B cell (primary cell): ENCODE data around the gene EEFSEC. TPM values are rescaled to one million over a fixed set of nuclear protein-coding genes. Genes with fewer than 3 reads are reported as not detected.

Experiments
- ATAC-seq: fragments of 200-7000 bp; cut with Tn5 transposase; one replicate; pipeline ENCODE4 v1.10.0; 2021; ENCODE audit warnings: low read depth, mild to moderate bottlenecking, moderate number of reproducible peaks, moderate library complexity
- CTCF ChIA-PET: fragments of 350-600 bp; sonication (Branson Sonifier 250); formaldehyde crosslinking; loops from one replicate; lab custom pipeline; 2021; ENCODE audit warnings: antibody characterized with exemption, inconsistent platforms; lab: Charles Lee
- POLR2A ChIA-PET: fragments of 350-600 bp; sonication (Branson Sonifier 250); formaldehyde crosslinking; loops from one replicate; lab custom pipeline; 2021; ENCODE audit warnings: antibody characterized with exemption; lab: Charles Lee
- DNase-seq: peaks from one replicate; pipeline ENCODE4 v3.0.0; 2013
- H2AFZ ChIP-seq: 2 replicates; pipeline ENCODE4 v1.6.1; 2012; ENCODE audit warnings: mild to moderate bottlenecking, low read depth, low read length; ENCODE audit not compliant: insufficient read depth, poor library complexity, severe bottlenecking
- H3K27ac ChIP-seq, 2 donors: 1 replicate in 1 of 2; 2 replicates in 1 of 2; pipeline ENCODE4 v1.5.1; 2012 to 2013; ENCODE audit warnings: low read length in 2 of 2, mild to moderate bottlenecking in 2 of 2, moderate library complexity in 1 of 2
- H3K27me3 ChIP-seq, 4 experiments: fragments of 200-600 bp in 1 of 4; sonication (generic) in 1 of 4; replicated peaks in 1 of 4; 1 replicate in 2 of 4; 2 replicates in 2 of 4; pipeline versions ENCODE4 v1.6.1 to v1.7.0; 2013 to 2016; ENCODE audit warnings: low read length in 3 of 4, mild to moderate bottlenecking in 2 of 4, mixed read lengths in 1 of 4, moderate library complexity in 1 of 4; ENCODE audit not compliant: insufficient read depth in 4 of 4, control insufficient read depth in 3 of 4; ENCODE audit errors: control extremely low read depth in 1 of 4
- H3K36me3 ChIP-seq, 2 experiments: replicated peaks in 1 of 2; 1 replicate in 1 of 2; 2 replicates in 1 of 2; pipeline versions ENCODE4 v1.6.1 to v1.7.1; 2013; ENCODE audit warnings: low read length in 1 of 2; ENCODE audit not compliant: insufficient read depth in 2 of 2, control insufficient read depth in 1 of 2; ENCODE audit errors: control extremely low read depth in 1 of 2, extremely low read depth in 1 of 2
- H3K4me1 ChIP-seq, 2 donors: fragments of 200-600 bp in 1 of 2; sonication (generic) in 1 of 2; 1 replicate in 1 of 2; 2 replicates in 1 of 2; pipeline versions ENCODE4 v1.5.1 to v1.6.1; 2013 to 2017; ENCODE audit warnings: low read length in 2 of 2; ENCODE audit not compliant: control insufficient read depth in 2 of 2, insufficient read depth in 2 of 2
- H3K4me2 ChIP-seq: replicated peaks from 2 replicates; pipeline ENCODE3; 2012; ENCODE audit warnings: mild to moderate bottlenecking, low read depth, low read length; ENCODE audit not compliant: poor library complexity, severe bottlenecking
- H3K4me3 ChIP-seq, 5 experiments: fragments of 200-600 bp in 1 of 5; sonication (generic) in 1 of 5; 1 replicate in 3 of 5; 2 replicates in 2 of 5; pipeline versions ENCODE4 v1.5.1 to v1.7.0; 2011 to 2016; ENCODE audit warnings: low read length in 4 of 5, mild to moderate bottlenecking in 4 of 5, low read depth in 2 of 5, control low read depth in 1 of 5, moderate library complexity in 1 of 5; ENCODE audit not compliant: insufficient read depth in 1 of 5; ENCODE audit errors: control extremely low read depth in 1 of 5, extremely low read depth in 1 of 5
- H3K79me2 ChIP-seq: fragments of 200-600 bp; sonication (generic); one replicate; pipeline ENCODE4 v1.6.0; 2016; ENCODE audit warnings: low read length; ENCODE audit not compliant: control insufficient read depth, insufficient read depth
- H3K9ac ChIP-seq: fragments of 200-600 bp; sonication (generic); 2 replicates; pipeline ENCODE4 v1.6.1; 2017; ENCODE audit warnings: mild to moderate bottlenecking, low read length, moderate library complexity
- H3K9me3 ChIP-seq, 3 donors: one replicate each; pipeline versions ENCODE4 v1.6.1 to v1.7.1; 2013; ENCODE audit warnings: low read length in 2 of 3; ENCODE audit not compliant: control insufficient read depth in 2 of 3, insufficient read depth in 1 of 3; ENCODE audit errors: control extremely low read depth in 1 of 3
- H4K20me1 ChIP-seq: 2 replicates; pipeline ENCODE4 v1.6.0; 2012; ENCODE audit warnings: mild to moderate bottlenecking, low read length; ENCODE audit not compliant: insufficient read depth, control insufficient read depth, poor library complexity, severe bottlenecking
- H3K27ac Mint-ChIP-seq: one replicate; pipeline ENCODE4 v1.8.0; 2021; ENCODE audit warnings: mixed read lengths
- H3K27me3 Mint-ChIP-seq: one replicate; pipeline ENCODE4 v1.8.0; 2021; ENCODE audit warnings: mixed read lengths
- H3K4me1 Mint-ChIP-seq: one replicate; pipeline ENCODE4 v1.8.0; 2021; ENCODE audit warnings: mixed read lengths
- H3K4me3 Mint-ChIP-seq: one replicate; pipeline ENCODE4 v1.8.0; 2021; ENCODE audit warnings: mixed read lengths
- H3K9me3 Mint-ChIP-seq: one replicate; pipeline ENCODE4 v1.8.0; 2022; ENCODE audit warnings: mixed read lengths; ENCODE audit not compliant: insufficient read depth
- CTCF ChIP-seq: fragments of 200-600 bp; IDR thresholded peaks from one replicate; pipeline ENCODE4 v1.8.0; 2022; ENCODE audit warnings: antibody characterized with exemption, mild to moderate bottlenecking
- EZH2 ChIP-seq: IDR thresholded peaks from 2 replicates; pipeline ENCODE4 v1.6.1; 2012; ENCODE audit warnings: borderline replicate concordance, low read depth, mild to moderate bottlenecking, moderate library complexity, low read length; ENCODE audit not compliant: insufficient read depth, poor library complexity, severe bottlenecking
- WGBS: methylation state at CpG from one replicate; pipeline ENCODE4 v1.1.5; 2013; ENCODE audit warnings: missing lambda C conversion rate; ENCODE audit not compliant: insufficient coverage; 5-methylcytosine and 5-hydroxymethylcytosine counted together
- intact Hi-C: fragments of 100-400 bp; cut with micrococcal nuclease; formaldehyde crosslinking; loops from one replicate; pipeline ENCODE4 v1.10.0; 2022
- polyA plus RNA-seq: library from polyadenylated mRNA; depleted of rRNA; stranded (reverse); fragments of >200 nt; gene quantifications from 2 replicates; pipeline ENCODE4 v1.2.3, GENCODE V29; 2012
- total RNA-seq, 2 donors: library from RNA; stranded (reverse); fragments of 120-200 nt in 1 of 2; gene quantifications; 1 replicate in 1 of 2; 2 replicates in 1 of 2; pipeline versions ENCODE4 v1.2.3 to v1.2.4, GENCODE V29; 2013 to 2022

EEFSEC gene
- total and polyA plus RNA-seq, 2 donors (not counting 1 experiment from before 2014, with no cell fraction given): 17.9 to 18.4 TPM

- DNase-seq (no peak), ATAC-seq (no peak)
- Histone ChIP-seq H3K27ac (no peak overlapping the region), H3K9me3 (no peaks in the 10 kb centered on the region), H3K27me3 (no peaks in the 10 kb centered on the region), H3K79me2 (no peaks in the 10 kb centered on the region), H3K9ac (no peak overlapping the region), H3K4me2 (no peak overlapping the region), H3K4me3 (no peak overlapping the region), H3K4me1 (peaks cover 7 to 9% of the 10 kb centered on the region in 2 donors), H3K36me3 (peaks cover 0 to 23% of the 10 kb centered on the region in 2 experiments), H2AFZ (no peak overlapping the region), H4K20me1 (no peaks in the 10 kb centered on the region)
- peaks cover 16% of the 10 kb centered on the region for H3K4me1 Mint-ChIP-seq
- H3K27me3 Mint-ChIP-seq: no peaks in the 10 kb centered on the region
- no peak overlapping the region for H3K27ac Mint-ChIP-seq
- intact Hi-C loops: no loop called here
- H3K4me3 Mint-ChIP-seq: no peak overlapping the region
- H3K9me3 Mint-ChIP-seq: no peaks in the 10 kb centered on the region
- 100% methylated on average over 7 of the region's 8 CpGs for WGBS
- ChIA-PET POLR2A (no interaction called here), CTCF (no interaction called here)
- TF ChIP-seq EZH2: no peak
- TF ChIP-seq CTCF: no peak
Observed at GRCh38 chr3:128352326-128352725, 199.0 kb downstream of the EEFSEC start.

DNA sequence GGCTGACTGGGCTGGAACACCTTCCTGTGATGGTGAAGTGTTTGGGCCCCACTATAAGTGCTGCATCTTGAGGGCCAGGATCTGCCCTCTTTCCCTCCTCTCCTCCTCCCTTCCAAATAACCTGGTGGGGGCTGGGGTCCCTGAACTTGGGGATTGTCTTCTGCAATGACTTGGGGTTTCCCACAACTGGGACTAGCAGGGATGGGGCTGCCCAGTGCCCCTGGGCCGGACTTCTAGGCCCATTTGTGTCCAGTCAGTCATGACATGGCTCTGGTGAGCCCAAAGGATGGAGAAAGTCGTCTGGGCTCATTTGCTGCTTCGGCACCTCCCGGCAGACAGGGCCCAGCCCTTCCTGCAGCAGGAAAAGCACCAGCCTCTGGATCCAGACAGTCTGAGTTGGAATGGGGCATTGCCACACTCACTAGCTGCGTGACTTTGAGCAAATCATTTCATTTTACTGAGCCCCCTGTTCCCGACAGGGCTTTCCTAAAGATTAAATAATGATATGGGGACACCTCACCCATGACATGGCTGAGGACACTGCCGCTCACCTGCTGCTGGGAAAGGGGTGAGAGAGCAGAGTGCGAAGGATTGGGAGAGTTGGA, 200.2 kb downstream of the EEFSEC start:
- TF ChIP-seq CTCF (no peak), EZH2 (no peak)
- Histone ChIP-seq H2AFZ (no peak overlapping the region), H3K4me1 (peaks cover 6 to 9% of the 10 kb centered on the region in 2 donors), H3K4me3 (no peak overlapping the region), H4K20me1 (no peaks in the 10 kb centered on the region), H3K4me2 (no peak overlapping the region), H3K27ac (no peak overlapping the region), H3K36me3 (peaks cover 0 to 31% of the 10 kb centered on the region in 2 experiments), H3K9me3 (no peaks in the 10 kb centered on the region), H3K27me3 (no peaks in the 10 kb centered on the region), H3K79me2 (no peaks in the 10 kb centered on the region), H3K9ac (no peak overlapping the region)
- DNase-seq (no peak), ATAC-seq (no peak)
- no peak overlapping the region for H3K4me3 Mint-ChIP-seq
- H3K4me1 Mint-ChIP-seq: peaks cover 6% of the 10 kb centered on the region
- H3K9me3 Mint-ChIP-seq: no peaks in the 10 kb centered on the region
- no peaks in the 10 kb centered on the region for H3K27me3 Mint-ChIP-seq
- intact Hi-C loops: no loop called here
- no peak overlapping the region for H3K27ac Mint-ChIP-seq
- ChIA-PET CTCF (no interaction called here), POLR2A (no interaction called here)
- 86% methylated on average over 6 of the region's 8 CpGs for WGBS
